GM19372 (cell line): Measurements from ENCODE around the gene MLST8.

ENCODE experiments used
- ATAC-seq: cut with Tn5 transposase; IDR thresholded peaks from one replicate; pipeline ENCODE4 v1.9.1; 2021; ENCODE audit warnings: mild to moderate bottlenecking, low read depth, moderate library complexity; ENCODE audit not compliant: unreplicated experiment

Gene MLST8

GRCh38 chr16:2205104-2205966, at the start of gene MLST8:
MLST8 (plus strand) TSS chr16:2205454; CDS start chr16:2206086, 632 bp downstream.
- peak; percentile 82 for ATAC-seq

GRCh38 chr16:2155977-2156848, 49.0 kb upstream of the MLST8 start:
- peak; percentile 0 for ATAC-seq

- no peak for ATAC-seq
Observed at GRCh38 chr16:2156849-2157224, 48.4 kb upstream of the MLST8 start.

- no peak for ATAC-seq
Observed at GRCh38 chr16:2157480-2158261, 47.6 kb upstream of the MLST8 start.

GRCh38 chr16:2158262-2158638, 47.0 kb upstream of the MLST8 start:
- no peak for ATAC-seq

GRCh38 chr16:2159175-2159838, 45.9 kb upstream of the MLST8 start:
- no peak for ATAC-seq

GRCh38 chr16:2160915-2161551, 44.2 kb upstream of the MLST8 start:
- no peak for ATAC-seq

GRCh38 chr16:2161911-2162310, 43.3 kb upstream of the MLST8 start:
- ATAC-seq, result no peak

GRCh38 chr16:2162676-2163118, 42.6 kb upstream of the MLST8 start:
- no peak for ATAC-seq

GRCh38 chr16:2163211-2163881, 41.9 kb upstream of the MLST8 start:
- no peak for ATAC-seq

GRCh38 chr16:2165861-2166260, 39.4 kb upstream of the MLST8 start:
- no peak for ATAC-seq

- ATAC-seq, result no peak
Observed at GRCh38 chr16:2166263-2167067, 38.8 kb upstream of the MLST8 start.

- no peak for ATAC-seq
Observed at GRCh38 chr16:2167068-2167638, 38.1 kb upstream of the MLST8 start.

- no peak for ATAC-seq
Observed at GRCh38 chr16:2170080-2170479, 35.2 kb upstream of the MLST8 start.

GRCh38 chr16:2170587-2171435, 34.4 kb upstream of the MLST8 start:
- no peak for ATAC-seq

- no peak for ATAC-seq
Observed at GRCh38 chr16:2171601-2172178, 33.6 kb upstream of the MLST8 start.
